ENCODE data around the gene CACNA1C. TPM values are rescaled to one million over a fixed set of nuclear protein-coding genes. Genes with fewer than 3 reads are reported as not detected.

CACNA1C gene
- total RNA-seq, 1 donor from 2014 or later = 0.02 TPM

GRCh38 chr12:2292560-2292959 lies 239.8 kb downstream of the CACNA1C start:
- no peaks in the 10 kb centered on the region for H3K9me3 Mint-ChIP-seq
- intact Hi-C loops (cut with micrococcal nuclease) = no loop called here
- CTCF ChIA-PET = no interaction called here
- ATAC-seq (ENCODE audit: low read depth) = no peak
- no peak overlapping the region for H3K27ac Mint-ChIP-seq
- H3K4me1 Mint-ChIP-seq = peaks cover 8% of the 10 kb centered on the region
- H3K4me3 Mint-ChIP-seq = no peak overlapping the region
- POLR2A ChIA-PET = no interaction called here
- no peaks in the 10 kb centered on the region for H3K36me3 Mint-ChIP-seq (ENCODE audit: low read depth)
- DNase-seq = no peak
- TF ChIP-seq CTCF (IDR thresholded peaks at IDR 0.05) = no peak
- peaks cover 6% of the 10 kb centered on the region for H3K27me3 Mint-ChIP-seq

- Mint-ChIP-seq H3K4me1 (peaks cover 13% of the 10 kb centered on the region), H3K27me3 (peaks cover 3% of the 10 kb centered on the region), H3K9me3 (no peaks in the 10 kb centered on the region), H3K4me3 (no peak overlapping the region), H3K36me3 (ENCODE audit: low read depth) (no peaks in the 10 kb centered on the region), H3K27ac (no peak overlapping the region)
- DNase-seq (no peak), ATAC-seq (ENCODE audit: low read depth) (no peak)
- TF ChIP-seq CTCF (IDR thresholded peaks at IDR 0.05) = no peak
- ChIA-PET POLR2A (no interaction called here), CTCF (no interaction called here)
- intact Hi-C loops (cut with micrococcal nuclease) = no loop called here
Measured at GRCh38 chr12:2294651-2295475, 242.1 kb downstream of the CACNA1C start.

- no peak for TF ChIP-seq CTCF (IDR thresholded peaks at IDR 0.05)
- peaks cover 13% of the 10 kb centered on the region for H3K4me1 Mint-ChIP-seq
- H3K27ac Mint-ChIP-seq = no peak overlapping the region
- DNase-seq (no peak), ATAC-seq (ENCODE audit: low read depth) (no peak)
- H3K9me3 Mint-ChIP-seq = no peaks in the 10 kb centered on the region
- intact Hi-C loops (cut with micrococcal nuclease) = no loop called here
- H3K4me3 Mint-ChIP-seq = no peak overlapping the region
- peaks cover 5% of the 10 kb centered on the region for H3K27me3 Mint-ChIP-seq
- no peaks in the 10 kb centered on the region for H3K36me3 Mint-ChIP-seq (ENCODE audit: low read depth)
- POLR2A ChIA-PET = no interaction called here
- CTCF ChIA-PET = no interaction called here
Measured at GRCh38 chr12:2295941-2296461, 243.2 kb downstream of the CACNA1C start.

GRCh38 chr12:2297004-2297403 lies 244.2 kb downstream of the CACNA1C start:
- ATAC-seq (ENCODE audit: low read depth) (no peak), DNase-seq (no peak)
- no peak overlapping the region for H3K4me3 Mint-ChIP-seq
- no peak for TF ChIP-seq CTCF (IDR thresholded peaks at IDR 0.05)
- ChIA-PET POLR2A (no interaction called here), CTCF (no interaction called here)
- no peak overlapping the region for H3K27ac Mint-ChIP-seq
- no peaks in the 10 kb centered on the region for H3K36me3 Mint-ChIP-seq (ENCODE audit: low read depth)
- peaks cover 7% of the 10 kb centered on the region for H3K27me3 Mint-ChIP-seq
- peaks cover 13% of the 10 kb centered on the region for H3K4me1 Mint-ChIP-seq
- H3K9me3 Mint-ChIP-seq = no peaks in the 10 kb centered on the region
- intact Hi-C loops (cut with micrococcal nuclease) = no loop called here

DNA sequence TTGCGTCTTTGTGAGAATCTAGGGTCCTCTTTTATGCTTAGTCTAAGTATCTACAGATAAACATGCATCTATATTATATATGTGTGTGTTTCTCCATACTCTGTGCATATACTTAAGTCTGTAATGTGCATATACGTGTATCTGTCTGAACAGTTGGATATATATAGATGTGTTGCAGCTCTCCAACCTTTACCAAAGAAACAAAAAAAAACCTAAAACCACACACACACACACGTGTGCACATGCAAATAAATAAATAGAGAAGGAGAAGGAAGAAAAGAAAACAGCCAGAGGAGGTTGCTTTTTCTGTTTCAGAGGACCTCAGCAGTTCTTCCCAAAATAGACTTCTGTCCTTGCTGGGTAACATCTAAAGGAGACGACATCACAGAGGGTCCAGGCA lies 244.9 kb downstream of the CACNA1C start:
- Mint-ChIP-seq H3K4me1 (peaks cover 13% of the 10 kb centered on the region), H3K36me3 (ENCODE audit: low read depth) (no peaks in the 10 kb centered on the region), H3K27me3 (peaks cover 7% of the 10 kb centered on the region), H3K4me3 (no peak overlapping the region), H3K9me3 (no peaks in the 10 kb centered on the region), H3K27ac (no peak overlapping the region)
- CTCF ChIA-PET = no interaction called here
- TF ChIP-seq CTCF (IDR thresholded peaks at IDR 0.05) = no peak
- POLR2A ChIA-PET = no interaction called here
- ATAC-seq (ENCODE audit: low read depth) (no peak), DNase-seq (no peak)
- intact Hi-C loops (cut with micrococcal nuclease) = no loop called here

Data from activated B cell treated with CpG ODN at 0.5 μM for 24 hours (primary cell).